B cell (primary cell): ENCODE results near the gene THRA. TPM values are rescaled to one million over a fixed set of nuclear protein-coding genes. Genes with fewer than 3 reads are reported as not detected.

Source experiments
- ATAC-seq: fragments of 200-7000 bp; cut with Tn5 transposase; one replicate; pipeline ENCODE4 v1.10.0; 2021; ENCODE audit warnings: low read depth, mild to moderate bottlenecking, moderate number of reproducible peaks, moderate library complexity
- CTCF ChIA-PET: fragments of 350-600 bp; sonication (Branson Sonifier 250); formaldehyde crosslinking; loops from one replicate; lab custom pipeline; 2021; ENCODE audit warnings: antibody characterized with exemption, inconsistent platforms; lab: Charles Lee
- POLR2A ChIA-PET: fragments of 350-600 bp; sonication (Branson Sonifier 250); formaldehyde crosslinking; loops from one replicate; lab custom pipeline; 2021; ENCODE audit warnings: antibody characterized with exemption; lab: Charles Lee
- DNase-seq: peaks from one replicate; pipeline ENCODE4 v3.0.0; 2013
- H2AFZ ChIP-seq: 2 replicates; pipeline ENCODE4 v1.6.1; 2012; ENCODE audit warnings: mild to moderate bottlenecking, low read depth, low read length; ENCODE audit not compliant: insufficient read depth, poor library complexity, severe bottlenecking
- H3K27ac ChIP-seq, 2 donors: 1 replicate in 1 of 2; 2 replicates in 1 of 2; pipeline ENCODE4 v1.5.1; 2012 to 2013; ENCODE audit warnings: low read length in 2 of 2, mild to moderate bottlenecking in 2 of 2, moderate library complexity in 1 of 2
- H3K27me3 ChIP-seq, 4 experiments: fragments of 200-600 bp in 1 of 4; sonication (generic) in 1 of 4; replicated peaks in 1 of 4; 1 replicate in 2 of 4; 2 replicates in 2 of 4; pipeline versions ENCODE4 v1.6.1 to v1.7.0; 2013 to 2016; ENCODE audit warnings: low read length in 3 of 4, mild to moderate bottlenecking in 2 of 4, mixed read lengths in 1 of 4, moderate library complexity in 1 of 4; ENCODE audit not compliant: insufficient read depth in 4 of 4, control insufficient read depth in 3 of 4; ENCODE audit errors: control extremely low read depth in 1 of 4
- H3K36me3 ChIP-seq, 2 experiments: replicated peaks in 1 of 2; 1 replicate in 1 of 2; 2 replicates in 1 of 2; pipeline versions ENCODE4 v1.6.1 to v1.7.1; 2013; ENCODE audit warnings: low read length in 1 of 2; ENCODE audit not compliant: insufficient read depth in 2 of 2, control insufficient read depth in 1 of 2; ENCODE audit errors: control extremely low read depth in 1 of 2, extremely low read depth in 1 of 2
- H3K4me1 ChIP-seq, 2 donors: fragments of 200-600 bp in 1 of 2; sonication (generic) in 1 of 2; 1 replicate in 1 of 2; 2 replicates in 1 of 2; pipeline versions ENCODE4 v1.5.1 to v1.6.1; 2013 to 2017; ENCODE audit warnings: low read length in 2 of 2; ENCODE audit not compliant: control insufficient read depth in 2 of 2, insufficient read depth in 2 of 2
- H3K4me2 ChIP-seq: replicated peaks from 2 replicates; pipeline ENCODE3; 2012; ENCODE audit warnings: mild to moderate bottlenecking, low read depth, low read length; ENCODE audit not compliant: poor library complexity, severe bottlenecking
- H3K4me3 ChIP-seq, 5 experiments: fragments of 200-600 bp in 1 of 5; sonication (generic) in 1 of 5; 1 replicate in 3 of 5; 2 replicates in 2 of 5; pipeline versions ENCODE4 v1.5.1 to v1.7.0; 2011 to 2016; ENCODE audit warnings: low read length in 4 of 5, mild to moderate bottlenecking in 4 of 5, low read depth in 2 of 5, control low read depth in 1 of 5, moderate library complexity in 1 of 5; ENCODE audit not compliant: insufficient read depth in 1 of 5; ENCODE audit errors: control extremely low read depth in 1 of 5, extremely low read depth in 1 of 5
- H3K79me2 ChIP-seq: fragments of 200-600 bp; sonication (generic); one replicate; pipeline ENCODE4 v1.6.0; 2016; ENCODE audit warnings: low read length; ENCODE audit not compliant: control insufficient read depth, insufficient read depth
- H3K9ac ChIP-seq: fragments of 200-600 bp; sonication (generic); 2 replicates; pipeline ENCODE4 v1.6.1; 2017; ENCODE audit warnings: mild to moderate bottlenecking, low read length, moderate library complexity
- H3K9me3 ChIP-seq, 3 donors: one replicate each; pipeline versions ENCODE4 v1.6.1 to v1.7.1; 2013; ENCODE audit warnings: low read length in 2 of 3; ENCODE audit not compliant: control insufficient read depth in 2 of 3, insufficient read depth in 1 of 3; ENCODE audit errors: control extremely low read depth in 1 of 3
- H4K20me1 ChIP-seq: 2 replicates; pipeline ENCODE4 v1.6.0; 2012; ENCODE audit warnings: mild to moderate bottlenecking, low read length; ENCODE audit not compliant: insufficient read depth, control insufficient read depth, poor library complexity, severe bottlenecking
- H3K27ac Mint-ChIP-seq: one replicate; pipeline ENCODE4 v1.8.0; 2021; ENCODE audit warnings: mixed read lengths
- H3K27me3 Mint-ChIP-seq: one replicate; pipeline ENCODE4 v1.8.0; 2021; ENCODE audit warnings: mixed read lengths
- H3K4me1 Mint-ChIP-seq: one replicate; pipeline ENCODE4 v1.8.0; 2021; ENCODE audit warnings: mixed read lengths
- H3K4me3 Mint-ChIP-seq: one replicate; pipeline ENCODE4 v1.8.0; 2021; ENCODE audit warnings: mixed read lengths
- H3K9me3 Mint-ChIP-seq: one replicate; pipeline ENCODE4 v1.8.0; 2022; ENCODE audit warnings: mixed read lengths; ENCODE audit not compliant: insufficient read depth
- CTCF ChIP-seq: fragments of 200-600 bp; IDR thresholded peaks from one replicate; pipeline ENCODE4 v1.8.0; 2022; ENCODE audit warnings: antibody characterized with exemption, mild to moderate bottlenecking
- EZH2 ChIP-seq: IDR thresholded peaks from 2 replicates; pipeline ENCODE4 v1.6.1; 2012; ENCODE audit warnings: borderline replicate concordance, low read depth, mild to moderate bottlenecking, moderate library complexity, low read length; ENCODE audit not compliant: insufficient read depth, poor library complexity, severe bottlenecking
- WGBS: methylation state at CpG from one replicate; pipeline ENCODE4 v1.1.5; 2013; ENCODE audit warnings: missing lambda C conversion rate; ENCODE audit not compliant: insufficient coverage; 5-methylcytosine and 5-hydroxymethylcytosine counted together
- intact Hi-C: fragments of 100-400 bp; cut with micrococcal nuclease; formaldehyde crosslinking; loops from one replicate; pipeline ENCODE4 v1.10.0; 2022
- polyA plus RNA-seq: library from polyadenylated mRNA; depleted of rRNA; stranded (reverse); fragments of >200 nt; gene quantifications from 2 replicates; pipeline ENCODE4 v1.2.3, GENCODE V29; 2012
- total RNA-seq, 2 donors: library from RNA; stranded (reverse); fragments of 120-200 nt in 1 of 2; gene quantifications; 1 replicate in 1 of 2; 2 replicates in 1 of 2; pipeline versions ENCODE4 v1.2.3 to v1.2.4, GENCODE V29; 2013 to 2022

The THRA gene
- total and polyA plus RNA-seq, 2 donors (not counting 1 experiment from before 2014, with no cell fraction given): 8.0 to 17.1 TPM

- ChIA-PET CTCF (interaction anchor here (0.9 to 11.1 kb wide), 7 partner anchors 12 to 105 kb away, joined by 3 to 119 read pairs (median 5); partner anchors contain the start of genes MSL1 and NR1D1), POLR2A (interaction anchor here (0.9 to 2.2 kb wide), 6 partner anchors 9 to 263 kb away, joined by 3 to 14 read pairs (median 4); partner anchors contain the start of genes MED24 and NR1D1)
- Mint-ChIP-seq H3K27me3 (peaks cover 4% of the 10 kb centered on the region), H3K27ac (peak overlapping the region; percentile 83), H3K9me3 (no peaks in the 10 kb centered on the region), H3K4me3 (peak overlapping the region; percentile 86), H3K4me1 (peaks cover 46% of the 10 kb centered on the region)
- intact Hi-C loops: loop anchor here (1.0 to 2.0 kb wide), 4 partner anchors 12 to 106 kb away; partner anchors contain the start of gene NR1D1
- 1% methylated on average over 42 of the region's 42 CpGs for WGBS
- peak overlapping the region; percentile 99 for H3K4me2 ChIP-seq
- peak; percentile 10 for ATAC-seq
- no peak for TF ChIP-seq CTCF
- TF ChIP-seq EZH2: no peak
- H3K36me3 ChIP-seq: no peaks in the 10 kb centered on the region
- peak overlapping the region; percentile 57 to 59 for H3K27ac ChIP-seq
- peaks cover 24 to 30% of the 10 kb centered on the region in 2 donors for H3K4me1 ChIP-seq
- peak; percentile 48 for DNase-seq
- H2AFZ ChIP-seq: peak overlapping the region; percentile 97
- H3K4me3 ChIP-seq: peak overlapping the region; percentile 53 to 96 (median 95)
- peaks cover 15% of the 10 kb centered on the region for H4K20me1 ChIP-seq
- peak overlapping the region; percentile 92 for H3K9ac ChIP-seq
- peaks cover 51% of the 10 kb centered on the region for H3K79me2 ChIP-seq
- peaks cover 0 to 5% (median 1%) of the 10 kb centered on the region in 4 experiments for H3K27me3 ChIP-seq
- H3K9me3 ChIP-seq: no peaks in the 10 kb centered on the region
Measured at GRCh38 chr17:40063187-40063771, 514 bp downstream of the THRA start.
